Left ventricle myocardium inferior (tissue), 1 donor: Measurements from ENCODE around the gene VIPR1. TPM values are rescaled to one million over a fixed set of nuclear protein-coding genes. Genes with fewer than 3 reads are reported as not detected.
"Not testable (repeated sequence)": the region's sequence is repeated elsewhere in the genome, so short reads cannot be mapped to it uniquely, and the experiment has no call there.

Experiments
- DNase-seq: peaks from one replicate; pipeline ENCODE4 v3.0.0-alpha.2; 2020
- H3K27ac ChIP-seq: fragments of 200-600 bp; replicated peaks from 2 replicates; pipeline ENCODE4 v1.8.0; 2021
- H3K27me3 ChIP-seq: fragments of 200-600 bp; 2 replicates; pipeline ENCODE4 v1.8.0; 2021; ENCODE audit warnings: low read depth
- H3K36me3 ChIP-seq: fragments of 200-600 bp; 2 replicates; pipeline ENCODE4 v1.8.0; 2021
- H3K4me1 ChIP-seq: fragments of 200-600 bp; 2 replicates; pipeline ENCODE4 v1.8.0; 2021
- H3K4me3 ChIP-seq: fragments of 200-600 bp; 2 replicates; pipeline ENCODE4 v1.8.0; 2021; ENCODE audit warnings: mild to moderate bottlenecking, moderate library complexity
- H3K9me3 ChIP-seq: fragments of 200-600 bp; replicated peaks from 2 replicates; pipeline ENCODE4 v1.8.0; 2021
- intact Hi-C: fragments of 100-400 bp; cut with micrococcal nuclease; formaldehyde crosslinking; loops from one replicate; pipeline ENCODE4 v1.11.0; 2022
- total RNA-seq: library from RNA; stranded (reverse); fragmentation: NEBNext Ultra II Directional; extraction: Animal tissue kit (Norgen Biotek cat#: 25700); gene quantifications from one replicate; pipeline ENCODE4 v1.2.1, GENCODE V29; 2021
- TF ChIP-seq, protein P1 (sequence below): fragments of 200-600 bp; IDR thresholded peaks from 2 replicates; pipeline ENCODE4 v1.8.0; 2021; ENCODE audit warnings: antibody characterized with exemption, mild to moderate bottlenecking, borderline replicate concordance
- donor health status: DM: no; HTN: yes; CAD: no; lungs with severe emphysema.

VIPR1 gene
- total RNA-seq, 1 donor from 2014 or later: 1.7 TPM

DNA sequence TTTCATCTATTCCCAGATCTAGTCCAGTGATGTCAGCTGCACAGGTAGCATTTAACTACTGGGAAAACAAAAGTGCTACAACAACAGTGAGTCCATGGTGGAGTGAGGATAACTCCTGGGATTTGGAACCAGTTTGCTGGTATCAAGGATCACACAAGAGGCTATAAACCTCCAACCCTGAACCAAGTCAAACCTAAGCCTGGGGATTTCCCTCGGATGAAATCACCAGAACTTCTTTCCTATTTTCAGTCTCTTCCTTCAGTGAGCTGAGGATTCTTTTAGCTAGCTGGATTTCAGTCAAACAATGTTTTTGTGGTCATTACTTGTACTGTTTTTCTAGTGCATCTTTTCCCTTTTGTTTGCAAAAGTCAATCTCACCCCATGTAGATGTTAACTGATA, 47.8 kb downstream of the VIPR1 start:
- H3K27ac ChIP-seq: no peak overlapping the region
- peaks cover 46% of the 10 kb centered on the region for H3K36me3 ChIP-seq
- H3K9me3 ChIP-seq: no peaks in the 10 kb centered on the region
- DNase-seq: no peak
- H3K4me1 ChIP-seq: peaks cover 25% of the 10 kb centered on the region
- no peak overlapping the region for H3K4me3 ChIP-seq
- intact Hi-C loops: no loop called here
- TF ChIP-seq, protein P1, sequence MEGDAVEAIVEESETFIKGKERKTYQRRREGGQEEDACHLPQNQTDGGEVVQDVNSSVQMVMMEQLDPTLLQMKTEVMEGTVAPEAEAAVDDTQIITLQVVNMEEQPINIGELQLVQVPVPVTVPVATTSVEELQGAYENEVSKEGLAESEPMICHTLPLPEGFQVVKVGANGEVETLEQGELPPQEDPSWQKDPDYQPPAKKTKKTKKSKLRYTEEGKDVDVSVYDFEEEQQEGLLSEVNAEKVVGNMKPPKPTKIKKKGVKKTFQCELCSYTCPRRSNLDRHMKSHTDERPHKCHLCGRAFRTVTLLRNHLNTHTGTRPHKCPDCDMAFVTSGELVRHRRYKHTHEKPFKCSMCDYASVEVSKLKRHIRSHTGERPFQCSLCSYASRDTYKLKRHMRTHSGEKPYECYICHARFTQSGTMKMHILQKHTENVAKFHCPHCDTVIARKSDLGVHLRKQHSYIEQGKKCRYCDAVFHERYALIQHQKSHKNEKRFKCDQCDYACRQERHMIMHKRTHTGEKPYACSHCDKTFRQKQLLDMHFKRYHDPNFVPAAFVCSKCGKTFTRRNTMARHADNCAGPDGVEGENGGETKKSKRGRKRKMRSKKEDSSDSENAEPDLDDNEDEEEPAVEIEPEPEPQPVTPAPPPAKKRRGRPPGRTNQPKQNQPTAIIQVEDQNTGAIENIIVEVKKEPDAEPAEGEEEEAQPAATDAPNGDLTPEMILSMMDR: no peak
- no peaks in the 10 kb centered on the region for H3K27me3 ChIP-seq

DNA sequence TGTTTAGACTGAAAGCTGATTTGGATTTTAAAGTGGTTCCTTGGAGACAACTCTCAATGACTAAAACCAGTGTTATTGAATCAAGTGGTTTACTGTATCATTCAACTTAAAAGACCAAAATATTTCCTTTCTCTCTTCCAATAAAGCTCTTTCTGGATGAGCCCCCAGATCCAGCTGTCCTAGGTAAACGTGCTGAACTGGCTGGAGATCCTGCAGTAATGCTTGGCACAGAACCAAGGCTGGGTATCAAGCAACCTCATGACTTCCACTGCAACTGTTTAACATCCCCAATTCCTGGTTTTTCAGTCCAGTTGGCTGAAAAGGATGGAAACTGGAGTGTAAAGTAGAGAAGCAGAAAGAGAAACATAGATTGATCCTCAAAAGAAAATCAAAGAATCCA, 50.4 kb downstream of the VIPR1 start:
- Histone ChIP-seq H3K36me3 (peaks cover 72% of the 10 kb centered on the region), H3K9me3 (no peaks in the 10 kb centered on the region), H3K4me3 (no peak overlapping the region), H3K27me3 (no peaks in the 10 kb centered on the region), H3K27ac (no peak overlapping the region), H3K4me1 (peaks cover 12% of the 10 kb centered on the region)
- no peak for DNase-seq
- intact Hi-C loops: no loop called here
- TF ChIP-seq, protein P1: no peak

DNA sequence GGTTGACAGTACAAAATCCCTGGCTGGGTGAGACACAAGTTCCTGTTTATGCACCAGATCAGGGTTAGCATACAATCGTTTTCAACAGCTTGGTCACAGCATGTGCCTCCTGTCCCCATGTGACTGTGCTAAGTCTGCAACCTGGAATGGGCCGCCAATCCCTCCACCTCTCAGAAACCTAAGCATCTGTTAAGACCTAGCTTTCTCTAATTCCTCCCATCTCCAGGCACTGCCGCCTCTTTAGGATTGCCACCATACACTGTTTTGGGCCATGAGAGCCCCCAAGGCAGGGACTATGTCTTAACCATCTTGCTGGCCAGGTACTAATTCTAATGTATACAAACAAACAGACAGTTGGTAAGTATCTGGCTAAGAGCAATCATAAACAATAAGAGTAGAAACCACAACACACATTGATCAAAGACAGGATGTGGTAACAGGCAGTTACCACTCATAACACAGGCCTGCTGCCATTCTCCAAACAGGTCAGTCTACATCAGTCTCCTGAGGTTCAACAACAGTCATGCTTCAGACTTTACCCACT, 53.7 kb downstream of the VIPR1 start:
- Histone ChIP-seq H3K36me3 (peaks cover 96% of the 10 kb centered on the region), H3K9me3 (no peaks in the 10 kb centered on the region), H3K27ac (no peak overlapping the region), H3K4me1 (no peaks in the 10 kb centered on the region), H3K27me3 (no peaks in the 10 kb centered on the region), H3K4me3 (no peak overlapping the region)
- TF ChIP-seq, protein P1: no peak
- DNase-seq: no peak
- intact Hi-C loops: no loop called here

DNA sequence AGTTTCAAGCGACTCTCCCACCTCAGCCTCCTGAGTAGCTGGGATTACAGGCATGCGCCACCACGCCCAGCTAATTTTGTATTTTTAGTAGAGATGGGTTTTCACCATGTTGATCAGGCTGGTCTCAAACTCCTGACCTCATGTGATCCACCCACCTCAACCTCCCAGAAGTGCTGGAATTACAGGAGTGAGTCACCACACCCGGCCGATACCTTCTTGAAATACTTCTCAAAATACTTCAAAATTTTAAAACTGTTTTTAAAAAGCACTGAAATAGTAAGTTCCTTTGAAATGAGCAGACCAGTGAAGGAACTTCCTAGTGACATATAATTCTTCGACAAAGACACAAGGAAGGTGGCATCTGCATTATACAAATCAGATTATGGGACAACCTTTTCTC, 54.4 kb downstream of the VIPR1 start:
- H3K27me3 ChIP-seq, H3K4me3 ChIP-seq, intact Hi-C loops, H3K4me1 ChIP-seq, H3K27ac ChIP-seq, H3K9me3 ChIP-seq, DNase-seq: not testable (repeated sequence)
- peaks cover 97% of the 10 kb centered on the region for H3K36me3 ChIP-seq

DNA sequence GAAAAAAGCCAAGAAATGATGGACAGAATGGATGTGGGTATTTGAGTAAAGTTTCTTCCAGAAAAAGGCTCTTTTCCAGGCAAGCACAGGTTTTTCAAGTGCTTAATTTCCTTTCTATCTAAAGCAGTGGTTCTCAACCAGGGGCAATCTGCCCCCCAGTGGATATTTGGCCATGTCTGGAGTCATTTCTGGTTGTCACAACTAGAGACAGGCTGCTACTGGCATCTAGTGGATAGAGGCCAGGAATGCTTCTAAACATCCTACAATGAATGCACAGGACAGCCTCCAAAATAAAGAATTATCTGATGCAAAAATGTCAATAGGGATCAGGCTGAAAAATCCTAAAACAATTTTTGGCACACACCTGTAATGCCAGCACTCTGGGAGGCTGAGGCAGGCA, 55.4 kb downstream of the VIPR1 start:
- no peaks in the 10 kb centered on the region for H3K9me3 ChIP-seq
- no peak overlapping the region for H3K4me3 ChIP-seq
- peaks cover 96% of the 10 kb centered on the region for H3K36me3 ChIP-seq
- intact Hi-C loops: no loop called here
- no peak for DNase-seq
- TF ChIP-seq, protein P1: peak; percentile 42
- no peaks in the 10 kb centered on the region for H3K4me1 ChIP-seq
- no peak overlapping the region for H3K27ac ChIP-seq
- no peaks in the 10 kb centered on the region for H3K27me3 ChIP-seq

DNA sequence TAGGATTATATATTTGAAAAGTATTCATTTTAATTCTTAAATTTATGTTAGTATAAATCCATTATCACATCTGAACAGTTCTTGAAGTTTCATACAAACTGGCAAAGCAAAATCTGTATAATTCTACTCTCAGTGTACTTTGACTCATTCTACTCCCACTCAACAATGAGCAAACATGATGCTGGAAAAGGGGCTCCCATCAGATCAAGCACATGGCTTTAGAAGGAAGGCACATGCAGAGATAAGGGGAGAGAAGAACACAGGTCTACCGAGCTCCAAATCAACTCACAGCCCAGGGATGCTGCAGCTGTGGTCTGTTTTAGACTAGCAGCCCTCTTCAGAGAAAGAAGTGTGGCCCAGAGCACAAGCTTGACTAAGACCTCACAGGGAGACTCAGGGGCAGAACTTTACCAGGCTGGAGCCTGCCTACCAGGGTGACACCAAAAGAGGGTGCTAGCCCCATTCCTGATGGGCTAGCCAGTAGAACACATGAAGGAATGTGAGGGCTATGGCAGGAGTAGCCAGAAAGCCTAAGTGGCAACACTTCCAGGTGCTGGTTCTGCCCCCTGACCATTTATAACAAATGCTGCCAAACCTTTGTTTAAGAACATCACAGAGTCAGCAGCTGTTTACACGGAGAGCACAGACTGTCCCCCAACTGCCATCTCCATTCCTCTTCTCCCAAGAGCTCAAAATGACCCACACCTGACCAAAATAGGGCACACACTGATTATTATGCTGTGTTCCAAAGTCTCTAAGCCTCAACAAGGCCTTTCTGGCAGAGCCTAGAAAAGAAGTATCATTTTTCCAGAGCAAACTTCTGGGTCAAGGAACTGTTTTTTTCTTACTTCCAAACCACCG, 59.8 kb downstream of the VIPR1 start:
- no peak for DNase-seq
- Histone ChIP-seq H3K36me3 (peaks cover 94% of the 10 kb centered on the region), H3K9me3 (no peaks in the 10 kb centered on the region), H3K27ac (no peak overlapping the region), H3K4me3 (no peak overlapping the region), H3K27me3 (no peaks in the 10 kb centered on the region), H3K4me1 (no peaks in the 10 kb centered on the region)
- intact Hi-C loops: no loop called here
- TF ChIP-seq, protein P1: no peak
